ENCODE measurements around the gene KRTAP4-11.

GRCh38 chr17:41150026-41150425 is 31.9 kb upstream of the KRTAP4-11 start:
- TF ChIP-seq CTCF (conservative IDR thresholded peaks at IDR 0.05; ENCODE audit: low read length) (no peak), EZH2phosphoT487 (IDR thresholded peaks at IDR 0.05; ENCODE audit: borderline replicate concordance, low read depth, low read length) (no peak)
